GM18517 (cell line): ENCODE results near the gene SH2D2A.

Experiments
- ATAC-seq: cut with Tn5 transposase; IDR thresholded peaks from one replicate; pipeline ENCODE4 v1.9.1; 2021; ENCODE audit warnings: mild to moderate bottlenecking, moderate library complexity; ENCODE audit not compliant: unreplicated experiment

Gene SH2D2A

GRCh38 chr1:156848461-156849150, 32.0 kb upstream of the SH2D2A start:
- no peak for ATAC-seq

- no peak for ATAC-seq
Measured at GRCh38 chr1:156847591-156848460, 31.2 kb upstream of the SH2D2A start.

- ATAC-seq: no peak
Measured at GRCh38 chr1:156846643-156847042, 30.0 kb upstream of the SH2D2A start.

- no peak for ATAC-seq
Measured at GRCh38 chr1:156845953-156846545, 29.4 kb upstream of the SH2D2A start.

- ATAC-seq: no peak
Measured at GRCh38 chr1:156845055-156845952, 28.7 kb upstream of the SH2D2A start.

- no peak for ATAC-seq
Measured at GRCh38 chr1:156844638-156845037, 28.0 kb upstream of the SH2D2A start.

GRCh38 chr1:156844102-156844501, 27.5 kb upstream of the SH2D2A start:
- no peak for ATAC-seq

GRCh38 chr1:156842618-156843300, 26.1 kb upstream of the SH2D2A start:
- ATAC-seq: no peak

- no peak for ATAC-seq
Measured at GRCh38 chr1:156841295-156841855, 24.7 kb upstream of the SH2D2A start.

- ATAC-seq: no peak
Measured at GRCh38 chr1:156840898-156841279, 24.2 kb upstream of the SH2D2A start.

- no peak for ATAC-seq
Measured at GRCh38 chr1:156840186-156840897, 23.7 kb upstream of the SH2D2A start.

GRCh38 chr1:156839426-156840109, 22.9 kb upstream of the SH2D2A start:
- ATAC-seq: no peak

GRCh38 chr1:156838972-156839371, 22.3 kb upstream of the SH2D2A start:
- ATAC-seq: no peak

GRCh38 chr1:156836892-156837291, 20.2 kb upstream of the SH2D2A start:
- ATAC-seq: no peak

- ATAC-seq: no peak
Measured at GRCh38 chr1:156836041-156836654, 19.5 kb upstream of the SH2D2A start.

- ATAC-seq: no peak
Measured at GRCh38 chr1:156834322-156834721, 17.7 kb upstream of the SH2D2A start.

GRCh38 chr1:156833603-156834002, 17.0 kb upstream of the SH2D2A start:
- no peak for ATAC-seq

- no peak for ATAC-seq
Measured at GRCh38 chr1:156832434-156832833, 15.8 kb upstream of the SH2D2A start.
